GM12874 (cell line): Measurements from ENCODE around the gene ATP2B3.

Source experiments
- TF ChIP-seq, protein P1 (sequence below): IDR thresholded peaks from 2 replicates; pipeline ENCODE4 v1.5.1; 2011; ENCODE audit warnings: low read depth, mild to moderate bottlenecking, control low read depth, low read length, moderate library complexity; ENCODE audit not compliant: insufficient read depth

Gene ATP2B3

DNA sequence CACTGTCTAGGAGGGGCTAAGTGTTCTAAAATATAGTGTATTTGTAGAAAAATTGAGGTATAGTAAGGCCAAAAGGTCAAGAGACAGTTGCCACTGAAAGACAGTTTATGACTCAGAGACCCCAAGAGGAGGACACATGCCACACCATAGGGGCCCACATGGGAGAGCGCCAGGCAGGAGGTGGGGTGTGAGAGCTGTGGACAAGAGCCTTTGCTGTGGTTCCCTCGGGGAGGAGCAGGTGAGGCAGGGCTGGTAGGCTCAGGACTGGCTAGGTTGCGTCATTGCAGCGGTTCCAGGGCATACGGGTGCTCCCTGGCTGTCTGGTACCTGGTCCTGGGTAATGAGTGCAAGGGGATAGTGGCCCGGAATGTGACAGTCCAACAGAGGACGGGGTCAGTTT is 43.9 kb downstream of the ATP2B3 start:
- TF ChIP-seq, protein P1, sequence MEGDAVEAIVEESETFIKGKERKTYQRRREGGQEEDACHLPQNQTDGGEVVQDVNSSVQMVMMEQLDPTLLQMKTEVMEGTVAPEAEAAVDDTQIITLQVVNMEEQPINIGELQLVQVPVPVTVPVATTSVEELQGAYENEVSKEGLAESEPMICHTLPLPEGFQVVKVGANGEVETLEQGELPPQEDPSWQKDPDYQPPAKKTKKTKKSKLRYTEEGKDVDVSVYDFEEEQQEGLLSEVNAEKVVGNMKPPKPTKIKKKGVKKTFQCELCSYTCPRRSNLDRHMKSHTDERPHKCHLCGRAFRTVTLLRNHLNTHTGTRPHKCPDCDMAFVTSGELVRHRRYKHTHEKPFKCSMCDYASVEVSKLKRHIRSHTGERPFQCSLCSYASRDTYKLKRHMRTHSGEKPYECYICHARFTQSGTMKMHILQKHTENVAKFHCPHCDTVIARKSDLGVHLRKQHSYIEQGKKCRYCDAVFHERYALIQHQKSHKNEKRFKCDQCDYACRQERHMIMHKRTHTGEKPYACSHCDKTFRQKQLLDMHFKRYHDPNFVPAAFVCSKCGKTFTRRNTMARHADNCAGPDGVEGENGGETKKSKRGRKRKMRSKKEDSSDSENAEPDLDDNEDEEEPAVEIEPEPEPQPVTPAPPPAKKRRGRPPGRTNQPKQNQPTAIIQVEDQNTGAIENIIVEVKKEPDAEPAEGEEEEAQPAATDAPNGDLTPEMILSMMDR, result no peak

GRCh38 chrX:153562546-153562945 is 45.1 kb downstream of the ATP2B3 start:
- TF ChIP-seq, protein P1, result no peak

DNA sequence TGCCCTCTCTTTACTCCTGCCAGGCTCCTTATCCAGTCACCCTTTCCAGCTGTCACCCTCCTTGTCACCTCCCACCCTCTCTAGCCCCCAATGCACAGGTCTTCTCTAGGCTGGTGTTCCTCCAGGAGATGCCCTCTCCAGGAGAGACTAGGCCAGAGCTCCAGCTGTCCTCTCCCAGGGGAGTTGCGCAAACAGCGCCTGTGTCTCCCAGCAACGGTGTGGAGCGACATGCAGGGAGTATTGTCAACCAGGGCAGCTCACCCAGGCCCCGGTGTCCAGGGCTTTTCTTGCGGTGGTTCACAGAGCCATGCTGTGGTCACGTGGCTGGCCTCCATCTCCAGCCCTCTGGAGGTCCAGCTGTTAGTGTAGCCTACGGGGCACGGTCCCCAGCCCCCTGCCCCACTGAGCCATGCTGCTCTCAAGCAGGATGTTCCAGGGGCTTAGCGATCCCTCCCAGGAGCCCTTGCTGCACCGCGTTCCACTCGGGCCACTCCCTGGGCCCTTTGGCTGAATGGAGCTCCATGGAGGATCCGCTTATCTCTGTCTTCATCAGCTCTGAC is 46.7 kb downstream of the ATP2B3 start:
- TF ChIP-seq, protein P1, result no peak

DNA sequence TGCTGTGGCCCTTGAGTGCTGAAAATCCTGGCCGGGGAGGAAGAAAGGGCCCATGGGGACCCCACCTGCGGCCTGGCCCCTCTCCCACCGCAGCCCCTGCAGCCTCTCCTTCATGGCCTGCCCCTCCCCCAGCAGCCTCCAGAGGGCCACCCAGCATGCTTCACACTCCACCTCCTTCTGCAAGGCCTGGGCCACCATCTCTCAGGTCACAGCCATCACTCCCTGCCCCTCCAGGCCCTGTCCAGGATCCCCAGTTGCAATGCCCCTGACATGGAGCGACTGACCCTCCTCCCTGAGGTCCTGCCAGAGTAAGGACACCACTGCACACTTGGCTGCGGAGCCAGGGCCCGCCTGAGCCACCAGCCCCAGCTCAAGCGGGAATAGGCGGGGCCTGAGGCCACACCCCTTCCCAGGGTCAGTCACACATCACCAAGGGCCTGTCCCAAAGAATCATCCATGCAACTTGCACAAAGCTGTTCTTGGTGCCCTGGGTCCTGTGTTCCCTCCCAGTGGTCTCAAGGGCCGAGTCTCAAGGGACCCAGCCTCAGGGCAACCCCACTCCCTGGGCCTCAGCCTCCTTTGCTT is 48.6 kb downstream of the ATP2B3 start:
- TF ChIP-seq, protein P1, result no peak

- TF ChIP-seq, protein P1, result peak; percentile 19; the same call in 1 of the 2 replicates
Measured at GRCh38 chrX:153568451-153569011, 51.1 kb downstream of the ATP2B3 start.

GRCh38 chrX:153569475-153569874 is 52.0 kb downstream of the ATP2B3 start:
- TF ChIP-seq, protein P1, result no peak

DNA sequence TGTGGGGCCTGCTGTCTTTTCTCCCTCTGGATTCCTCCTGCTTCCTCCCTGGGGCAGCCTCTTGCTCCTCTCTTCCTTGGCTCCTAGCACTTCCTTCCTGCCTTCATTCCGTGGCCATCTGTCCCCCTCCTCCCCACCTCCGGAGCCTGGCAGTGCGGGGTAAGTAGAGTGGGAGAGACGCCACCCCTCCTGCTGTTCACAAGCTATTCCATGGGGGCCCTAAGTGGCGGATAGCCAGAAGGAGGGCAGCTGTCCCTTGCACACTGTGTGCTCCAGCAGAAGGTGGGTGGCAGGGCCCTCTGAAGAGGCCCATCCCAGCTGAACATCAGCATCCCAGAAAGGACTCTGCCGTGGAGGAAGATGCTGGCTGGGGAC is 54.1 kb downstream of the ATP2B3 start:
- TF ChIP-seq, protein P1, result no peak
